Erythroblast (primary cell): Measurements from ENCODE around the gene SPRED3.

ENCODE experiments used
- GATA1 ChIP-seq: IDR thresholded peaks from 2 replicates; pipeline ENCODE4 v1.6.1; 2011; ENCODE audit warnings: low read depth, mild to moderate bottlenecking, control low read depth, low read length, moderate library complexity
- POLR2A ChIP-seq: IDR thresholded peaks from 2 replicates; pipeline ENCODE4 v1.6.1; 2011; ENCODE audit warnings: mild to moderate bottlenecking, low read length

DNA sequence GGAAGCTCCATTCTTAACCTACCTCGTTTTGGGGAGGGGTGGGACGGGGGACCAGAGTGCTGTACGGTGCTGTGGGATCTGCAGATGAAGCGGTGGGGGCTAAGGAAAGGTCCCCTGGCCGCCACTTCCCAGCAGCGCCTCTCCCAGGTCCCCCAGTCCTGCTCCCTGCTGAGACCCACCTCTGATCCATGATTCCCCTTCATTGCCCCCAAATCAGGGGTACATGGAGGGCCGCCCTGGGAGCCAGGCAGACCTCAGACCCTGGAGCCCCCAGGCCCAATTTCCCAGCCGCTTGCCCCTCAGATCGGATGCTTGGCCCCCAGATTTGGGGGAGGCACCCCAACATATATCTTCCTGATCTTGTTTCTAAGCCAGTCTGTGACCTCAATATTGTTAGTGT is 10.6 kb downstream of the SPRED3 start:
- TF ChIP-seq POLR2A (no peak), GATA1 (no peak)
